IPS-NIHi7 (cell line): ENCODE results near the gene XYLB.

Experiments
- DNase-seq: peaks from one replicate; pipeline ENCODE4 v3.0.0; 2012; ENCODE audit warnings: mixed read lengths; ENCODE audit errors: extremely low spot score

XYLB gene

DNA sequence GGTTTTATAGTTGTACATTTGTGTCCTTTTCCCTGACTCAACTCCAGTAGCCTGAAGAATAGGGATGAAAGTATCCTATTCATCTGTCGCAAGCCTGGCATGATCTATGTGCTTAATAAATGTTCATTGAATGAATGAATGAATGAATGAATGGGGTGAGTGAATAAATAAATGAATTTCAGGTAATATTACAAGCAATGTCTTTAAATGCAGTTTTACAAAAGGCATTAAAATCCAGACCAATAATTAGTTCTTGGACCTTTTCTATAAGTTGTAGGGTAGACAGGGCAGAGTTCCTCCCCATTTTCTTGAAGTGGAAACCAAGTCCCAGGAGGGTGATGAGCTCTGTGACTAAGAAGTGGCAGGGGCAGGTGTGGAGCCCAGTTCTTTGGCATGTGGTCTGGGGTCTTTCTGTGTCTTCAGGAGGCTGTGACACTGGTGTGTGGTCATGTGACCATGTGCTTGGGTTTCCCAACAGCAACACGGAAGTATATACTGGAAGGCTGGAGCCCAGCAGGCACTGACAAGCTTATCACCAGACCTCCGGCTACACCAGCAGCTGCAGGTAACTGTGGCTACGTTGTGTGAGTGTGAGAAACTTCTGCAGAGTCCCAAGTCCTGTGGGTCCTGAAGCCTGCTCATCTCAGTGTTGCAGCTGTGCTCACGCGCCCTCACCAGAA is 18.3 kb downstream of the XYLB start:
- no peak for DNase-seq

- no peak for DNase-seq
Measured at GRCh38 chr3:38365469-38366062, 19.0 kb downstream of the XYLB start.

GRCh38 chr3:38366082-38366481 is 19.5 kb downstream of the XYLB start:
- no peak for DNase-seq

- DNase-seq: no peak
Measured at GRCh38 chr3:38367779-38368178, 21.2 kb downstream of the XYLB start.

GRCh38 chr3:38368238-38368637 is 21.7 kb downstream of the XYLB start:
- DNase-seq: no peak

GRCh38 chr3:38369186-38369585 is 22.6 kb downstream of the XYLB start:
- DNase-seq: no peak

DNA sequence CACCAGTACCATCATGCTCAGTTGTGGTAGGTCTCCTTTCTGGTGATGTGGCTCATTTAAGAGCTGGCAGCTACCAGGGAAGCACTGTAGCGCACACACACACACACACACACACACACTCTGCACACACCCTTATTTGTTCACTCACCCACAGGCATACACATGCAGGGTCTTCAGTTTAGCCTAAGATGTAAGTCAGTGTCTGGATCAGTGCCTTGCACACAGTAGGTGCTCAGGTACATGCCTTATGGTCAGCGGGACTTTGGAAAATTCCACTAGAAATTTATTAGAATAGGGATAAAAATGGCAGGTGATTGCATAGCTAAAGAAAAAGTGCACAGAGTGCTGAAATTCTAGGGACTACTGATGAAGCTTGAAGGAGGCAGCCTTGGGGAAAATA is 23.6 kb downstream of the XYLB start:
- DNase-seq: no peak

GRCh38 chr3:38370861-38371260 is 24.3 kb downstream of the XYLB start:
- no peak for DNase-seq

DNA sequence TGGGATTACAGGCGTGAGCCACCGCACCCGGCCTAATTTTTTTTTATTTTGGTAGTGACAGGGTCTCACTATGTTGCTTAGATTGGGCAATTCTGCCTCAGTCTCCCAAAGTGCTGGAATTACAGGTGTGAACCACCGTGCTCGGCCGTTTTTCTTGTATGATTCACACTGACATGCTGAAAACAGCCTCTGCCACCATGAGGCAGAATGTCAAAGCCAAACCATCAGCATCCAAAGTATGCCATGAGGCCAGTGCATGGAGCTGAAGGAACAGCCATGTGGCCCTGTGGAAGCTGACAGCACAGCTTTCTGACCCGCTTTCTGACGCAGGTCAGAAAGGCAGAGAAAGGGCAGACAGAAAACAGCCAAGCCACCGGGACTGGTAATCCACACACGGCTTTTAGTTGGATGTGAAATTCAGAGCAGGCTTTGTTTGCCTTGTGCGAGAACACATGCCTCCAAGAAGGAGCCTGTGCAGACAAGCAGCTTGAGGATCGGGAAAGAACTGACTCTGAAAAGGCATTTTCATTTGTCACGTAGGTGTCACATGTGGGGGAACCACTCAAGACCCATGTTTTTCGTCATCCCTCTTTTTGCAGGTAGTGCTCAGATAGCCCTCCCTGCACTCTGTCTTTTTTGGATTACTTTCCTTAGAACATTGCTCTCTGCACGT is 25.1 kb downstream of the XYLB start:
- DNase-seq: no peak

GRCh38 chr3:38372214-38372601 is 25.6 kb downstream of the XYLB start:
- DNase-seq: no peak

GRCh38 chr3:38374221-38374620 is 27.6 kb downstream of the XYLB start:
- DNase-seq: no peak

- DNase-seq: no peak
Measured at GRCh38 chr3:38375072-38375471, 28.5 kb downstream of the XYLB start.

- DNase-seq: no peak
Measured at GRCh38 chr3:38375488-38376097, 29.0 kb downstream of the XYLB start.

DNA sequence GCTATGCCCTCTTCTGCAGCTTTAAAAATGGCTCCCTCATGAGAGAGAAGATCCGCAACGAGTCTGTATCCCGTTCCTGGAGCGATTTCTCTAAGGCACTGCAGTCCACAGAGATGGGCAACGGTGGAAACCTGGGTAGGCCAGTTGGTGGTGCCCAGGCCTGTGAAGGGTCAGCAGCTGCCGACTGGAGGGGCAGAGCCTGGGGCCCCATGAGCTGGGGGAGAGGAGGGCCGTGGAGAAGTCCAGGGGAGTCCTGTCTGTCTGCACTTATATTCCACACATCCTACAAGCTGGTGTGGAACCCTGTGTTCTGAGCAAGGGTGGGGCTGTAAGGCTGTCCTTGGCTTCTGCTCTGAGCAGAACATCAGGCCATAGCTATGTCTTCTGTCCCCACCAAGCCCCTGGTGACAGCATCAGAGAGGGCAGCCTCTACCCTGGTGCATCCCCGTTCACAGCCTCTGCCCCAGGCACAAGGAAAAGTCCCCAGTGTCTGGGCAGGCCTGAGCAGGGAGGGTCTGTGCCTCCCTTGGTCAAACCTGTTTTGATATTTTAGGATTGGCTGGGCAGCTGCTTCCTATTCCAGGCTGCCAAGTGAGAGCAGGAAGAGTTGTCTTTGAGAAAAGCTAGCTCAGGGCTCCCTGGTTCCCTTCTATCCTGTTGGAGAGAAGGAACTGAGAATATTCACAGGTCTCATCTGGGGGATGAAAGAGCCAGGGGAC is 29.7 kb downstream of the XYLB start:
- DNase-seq: no peak

GRCh38 chr3:38379201-38379770 is 32.7 kb downstream of the XYLB start:
- no peak for DNase-seq

DNA sequence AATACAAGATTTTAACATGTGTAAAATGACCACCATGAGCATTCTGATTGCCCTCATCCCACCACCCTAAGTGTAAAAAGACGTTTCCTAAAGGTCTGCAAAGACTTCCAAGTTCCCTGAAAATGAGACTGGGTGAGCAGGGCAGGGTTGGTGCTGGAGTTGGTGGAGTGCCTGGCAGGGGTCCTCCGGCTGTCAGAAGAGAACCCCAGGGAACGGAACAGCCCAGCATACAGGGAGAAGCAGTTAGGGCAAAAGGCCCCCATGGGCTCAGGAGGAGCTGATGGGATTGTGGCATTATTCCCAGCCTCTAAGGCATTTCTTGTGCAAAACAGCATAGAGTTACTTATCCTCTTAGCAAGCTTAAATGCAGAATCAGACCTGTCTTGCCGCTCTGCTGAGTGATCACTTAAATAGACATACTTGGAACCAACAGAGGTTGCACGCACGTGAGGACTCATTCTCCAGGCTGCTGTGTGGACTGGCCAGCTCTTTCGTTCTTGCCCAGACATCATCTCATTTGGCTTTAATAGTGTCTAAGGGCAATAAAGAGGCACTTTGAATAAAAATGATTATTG is 36.0 kb downstream of the XYLB start:
- no peak for DNase-seq

DNA sequence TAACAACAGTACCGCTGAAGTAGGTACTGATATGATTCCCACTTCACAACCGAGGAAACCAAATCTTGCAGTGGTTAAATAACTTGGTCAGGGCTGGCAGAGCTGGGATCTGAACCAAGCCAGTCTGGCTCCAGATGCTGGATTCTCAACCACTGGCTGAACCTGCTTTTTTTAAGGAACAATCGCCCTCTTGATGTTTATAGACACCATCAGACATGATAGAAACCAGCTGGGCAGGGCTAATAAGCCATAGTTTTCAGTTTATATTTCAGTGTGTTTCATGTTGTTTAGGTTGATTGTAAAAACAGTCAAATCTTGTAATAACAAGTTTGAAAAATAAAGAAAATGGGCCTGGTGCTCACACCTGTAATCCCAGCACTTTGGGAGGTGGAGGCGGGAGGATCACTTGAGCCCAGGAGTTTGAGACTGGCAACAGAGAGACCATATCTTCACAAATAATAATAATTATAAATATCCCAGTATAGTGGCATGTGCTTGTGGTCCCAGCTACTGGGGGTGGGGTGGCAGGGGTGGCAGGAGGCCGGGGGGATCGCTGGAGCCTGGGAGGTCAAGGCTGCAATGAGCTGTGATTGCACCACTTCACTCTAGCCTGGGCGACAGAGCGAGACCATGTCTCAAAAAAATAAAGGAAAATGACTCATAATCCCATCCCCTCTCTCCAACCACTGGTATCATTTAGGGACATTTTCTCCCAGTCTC is 36.7 kb downstream of the XYLB start:
- no peak for DNase-seq

DNA sequence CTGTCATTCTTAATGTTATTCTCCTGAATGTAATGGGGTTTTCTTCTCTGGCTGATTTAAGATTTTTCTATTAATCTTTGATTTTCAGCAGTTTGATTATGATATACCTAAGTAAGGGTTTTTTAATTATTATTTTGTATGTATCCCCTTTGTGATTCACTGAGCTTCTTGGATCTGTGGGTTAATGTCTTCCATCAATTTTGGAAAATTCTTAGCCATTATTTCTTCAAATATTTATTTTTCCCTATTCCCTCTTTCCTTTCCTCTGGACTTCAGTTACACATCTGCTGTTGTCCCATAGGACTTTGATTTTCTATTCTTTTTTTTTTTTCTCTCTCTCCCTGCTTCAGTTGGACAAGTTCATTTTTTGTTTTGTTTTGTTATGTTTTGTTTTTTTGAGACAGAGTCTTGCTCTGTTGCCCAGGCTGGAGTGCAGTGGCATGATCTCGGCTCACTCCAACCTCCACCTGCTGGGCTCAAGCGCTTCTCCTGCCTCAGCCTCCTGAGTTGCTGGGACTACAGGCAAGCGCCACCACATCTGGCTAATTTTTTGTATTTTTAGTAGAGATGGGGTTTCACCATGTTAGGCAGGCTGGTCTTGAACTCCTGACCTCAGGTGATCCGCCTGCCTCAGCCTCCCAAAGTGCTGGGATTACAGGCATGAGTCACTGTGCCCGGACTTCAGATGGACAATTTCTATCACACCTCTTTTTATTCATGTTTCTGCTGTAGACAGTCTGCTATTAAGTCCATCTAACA is 40.6 kb downstream of the XYLB start:
- no peak for DNase-seq

DNA sequence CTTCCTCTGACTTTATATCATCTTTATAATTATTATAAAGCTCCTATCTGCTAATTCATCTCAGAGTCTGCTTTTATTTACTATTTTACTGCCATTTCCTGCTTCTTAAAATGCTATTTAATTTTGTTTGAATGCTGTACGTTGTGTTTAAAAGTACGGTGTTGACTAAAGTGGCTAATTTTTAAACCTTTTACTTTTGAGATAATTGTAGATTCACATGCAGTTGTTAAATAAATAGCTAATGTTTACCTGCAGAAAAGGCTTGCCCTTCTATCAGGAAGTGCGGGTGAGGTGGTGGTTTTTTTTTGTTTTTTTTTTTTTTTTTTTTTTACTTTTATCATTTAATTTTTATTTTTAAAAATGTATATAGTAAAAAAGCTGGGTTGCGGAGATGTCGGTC is 41.3 kb downstream of the XYLB start:
- no peak for DNase-seq

DNA sequence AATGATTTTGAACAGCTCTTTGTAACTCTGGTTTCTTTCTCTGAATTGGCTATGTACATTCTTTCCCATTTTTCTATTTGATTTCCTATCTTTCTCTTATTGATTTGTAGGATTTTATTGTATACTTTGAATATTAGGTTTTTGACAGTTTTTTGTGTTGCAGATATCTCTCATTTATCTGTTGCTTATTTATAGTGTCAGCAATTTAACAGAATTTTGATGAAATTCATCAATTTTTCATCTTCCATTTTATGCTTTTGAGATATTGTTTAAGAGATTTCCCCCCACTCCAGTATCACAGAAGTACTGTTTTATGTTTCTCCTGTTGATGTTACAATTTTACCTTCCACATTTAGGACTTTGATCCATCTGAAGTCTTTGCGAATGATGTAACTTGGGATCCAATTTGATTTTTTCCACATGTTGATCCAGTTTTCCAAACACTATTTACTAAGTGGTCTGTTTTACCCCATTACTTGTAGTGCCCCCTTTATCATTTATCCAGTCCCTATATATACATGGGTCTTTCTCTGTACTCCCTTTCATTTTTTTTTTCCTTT is 46.1 kb downstream of the XYLB start:
- DNase-seq: no peak
